ENCODE measurements around the gene HSD17B12.

DNA sequence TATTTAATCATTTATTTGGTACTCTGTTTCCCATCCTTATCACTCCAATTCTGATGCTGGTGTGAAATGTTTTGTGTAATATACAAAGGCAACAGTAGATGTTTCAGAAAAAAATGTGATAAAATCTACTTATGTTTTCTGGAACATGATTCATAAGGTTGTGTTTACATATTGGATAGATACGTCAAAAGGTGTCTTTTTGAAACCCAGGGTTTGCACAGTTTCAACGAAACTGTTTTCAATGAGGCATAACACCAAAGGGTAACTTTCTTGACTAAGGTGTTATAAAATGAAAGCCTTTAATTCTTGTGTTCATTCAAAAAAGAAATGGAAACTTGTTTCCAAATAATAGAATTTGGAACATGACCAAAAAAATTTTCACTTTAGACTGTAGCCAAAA, 33.8 kb upstream of the HSD17B12 start:
- no peak for TF ChIP-seq POLR2A (IDR thresholded peaks at IDR 0.05; ENCODE audit: low read depth, low read length)
- TF ChIP-seq EZH2 (IDR thresholded peaks at IDR 0.05; ENCODE audit: borderline replicate concordance, low read depth, low read length, severe bottlenecking) = no peak
- TF ChIP-seq, protein P1, sequence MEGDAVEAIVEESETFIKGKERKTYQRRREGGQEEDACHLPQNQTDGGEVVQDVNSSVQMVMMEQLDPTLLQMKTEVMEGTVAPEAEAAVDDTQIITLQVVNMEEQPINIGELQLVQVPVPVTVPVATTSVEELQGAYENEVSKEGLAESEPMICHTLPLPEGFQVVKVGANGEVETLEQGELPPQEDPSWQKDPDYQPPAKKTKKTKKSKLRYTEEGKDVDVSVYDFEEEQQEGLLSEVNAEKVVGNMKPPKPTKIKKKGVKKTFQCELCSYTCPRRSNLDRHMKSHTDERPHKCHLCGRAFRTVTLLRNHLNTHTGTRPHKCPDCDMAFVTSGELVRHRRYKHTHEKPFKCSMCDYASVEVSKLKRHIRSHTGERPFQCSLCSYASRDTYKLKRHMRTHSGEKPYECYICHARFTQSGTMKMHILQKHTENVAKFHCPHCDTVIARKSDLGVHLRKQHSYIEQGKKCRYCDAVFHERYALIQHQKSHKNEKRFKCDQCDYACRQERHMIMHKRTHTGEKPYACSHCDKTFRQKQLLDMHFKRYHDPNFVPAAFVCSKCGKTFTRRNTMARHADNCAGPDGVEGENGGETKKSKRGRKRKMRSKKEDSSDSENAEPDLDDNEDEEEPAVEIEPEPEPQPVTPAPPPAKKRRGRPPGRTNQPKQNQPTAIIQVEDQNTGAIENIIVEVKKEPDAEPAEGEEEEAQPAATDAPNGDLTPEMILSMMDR (IDR thresholded peaks at IDR 0.05; ENCODE audit: extremely low read depth in 1 of 2, insufficient read depth in 1 of 2, low read depth in 1 of 2, low read length in 2 of 2) = no peak
- TF ChIP-seq POLR2AphosphoS5 (IDR thresholded peaks at IDR 0.05; ENCODE audit: insufficient read depth, low read depth, low read length) = no peak

Data from endothelial cell of umbilical vein (primary cell).